GM19438 (cell line): ENCODE results near the gene MAP6.

Source experiments
- ATAC-seq: cut with Tn5 transposase; IDR thresholded peaks from one replicate; pipeline ENCODE4 v1.9.1; 2021; ENCODE audit warnings: low read depth; ENCODE audit not compliant: unreplicated experiment

Gene MAP6

DNA sequence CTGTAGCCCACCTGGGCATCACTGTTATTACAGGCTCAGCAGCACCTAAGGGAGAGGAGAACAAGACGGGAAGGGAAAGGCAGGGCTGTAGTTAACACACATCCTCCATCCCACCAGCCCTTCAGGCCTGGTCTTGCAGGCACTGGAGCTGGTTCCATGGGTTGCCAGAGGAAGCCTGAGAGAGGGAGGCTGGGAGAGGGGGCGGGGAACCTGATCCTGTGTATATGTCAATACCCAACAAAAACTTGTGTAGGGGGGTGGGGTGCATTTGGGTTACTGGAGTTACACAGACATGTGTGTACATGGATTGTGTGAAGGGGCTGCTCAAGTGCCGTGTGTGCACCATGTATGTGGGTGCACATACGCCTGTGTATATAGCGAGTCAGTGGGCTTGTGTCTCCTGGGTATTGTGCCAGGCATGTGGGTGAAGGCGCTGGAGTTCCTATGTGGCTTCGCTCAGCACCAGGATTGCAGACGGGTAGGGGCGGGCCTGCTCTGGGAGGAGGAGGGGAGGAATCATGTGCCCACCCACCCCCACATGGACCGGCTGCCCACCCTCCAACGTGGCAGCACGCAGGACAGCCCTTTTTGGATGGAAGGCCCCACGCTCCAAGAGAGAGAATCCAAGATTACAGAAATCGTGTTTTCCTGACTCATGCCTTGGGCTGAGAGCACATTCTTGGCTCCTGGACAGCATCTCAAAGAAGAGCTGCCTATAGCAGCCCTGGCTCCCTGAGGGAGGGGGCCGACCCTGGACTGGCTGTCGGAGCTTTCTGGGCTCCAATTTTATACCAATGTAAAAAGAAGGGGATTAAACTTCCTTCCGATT, 111.0 kb downstream of the MAP6 start:
- ATAC-seq, result no peak

DNA sequence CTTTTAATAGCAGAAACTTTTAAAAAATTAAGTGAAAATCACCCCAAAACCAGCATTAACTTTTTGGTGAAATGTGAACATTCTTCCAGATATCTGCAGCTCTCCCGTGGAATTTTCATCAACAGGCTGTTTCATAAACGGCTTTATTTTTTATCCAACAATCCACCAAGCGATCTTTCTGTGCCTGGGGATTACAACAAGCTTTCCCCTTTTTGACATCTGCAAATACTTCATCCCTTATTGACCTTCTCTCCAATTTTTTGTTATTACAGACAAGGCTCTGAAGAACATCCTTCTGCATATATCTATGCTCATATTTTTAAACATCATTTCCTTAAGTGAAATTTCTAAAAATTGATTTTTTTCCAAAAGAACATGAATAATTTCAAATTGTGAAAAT, 112.6 kb downstream of the MAP6 start:
- ATAC-seq, result no peak

GRCh38 chr11:75555079-75555811, 113.6 kb downstream of the MAP6 start:
- no peak for ATAC-seq

GRCh38 chr11:75554258-75555022, 114.4 kb downstream of the MAP6 start:
- no peak for ATAC-seq

DNA sequence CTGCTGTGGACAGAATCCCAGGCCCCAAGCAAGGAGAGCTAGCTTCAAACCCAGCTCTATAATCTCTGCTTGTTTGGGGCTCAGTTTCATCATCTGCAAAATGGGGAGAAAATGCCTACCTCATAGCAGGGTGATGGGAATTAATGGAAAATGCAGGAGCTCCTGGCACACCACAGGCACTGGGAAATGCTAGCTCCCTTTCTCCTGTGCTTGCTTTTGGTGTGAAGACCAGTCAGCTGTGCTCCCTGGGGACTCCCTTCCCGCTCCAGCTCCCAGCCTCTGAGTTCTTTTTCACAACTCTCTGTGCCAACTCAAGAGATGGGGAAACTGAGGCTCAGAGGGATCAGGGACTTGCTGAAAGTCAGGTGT, 115.0 kb downstream of the MAP6 start:
- no peak for ATAC-seq

DNA sequence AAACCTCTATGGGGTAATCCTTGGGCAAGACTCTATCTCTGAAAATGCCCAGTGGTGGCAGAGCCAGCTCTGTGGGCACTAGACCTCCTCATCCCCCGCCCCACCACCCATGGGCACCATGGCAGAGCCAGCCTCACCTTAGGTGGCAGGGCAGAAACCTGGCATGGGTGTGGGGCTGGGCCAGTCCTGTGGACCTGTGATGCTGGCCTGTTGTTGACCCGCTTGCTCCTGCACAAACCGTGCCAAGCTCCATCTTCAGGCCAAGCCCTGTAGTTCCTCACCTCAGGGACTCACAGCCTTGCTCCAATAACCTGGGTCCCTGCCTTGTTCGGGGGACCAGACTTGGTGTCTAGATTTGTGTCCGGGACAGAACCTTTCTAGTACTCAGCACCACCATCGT, 115.7 kb downstream of the MAP6 start:
- no peak for ATAC-seq

- ATAC-seq, result no peak
Observed at GRCh38 chr11:75549370-75549958, 119.4 kb downstream of the MAP6 start.

DNA sequence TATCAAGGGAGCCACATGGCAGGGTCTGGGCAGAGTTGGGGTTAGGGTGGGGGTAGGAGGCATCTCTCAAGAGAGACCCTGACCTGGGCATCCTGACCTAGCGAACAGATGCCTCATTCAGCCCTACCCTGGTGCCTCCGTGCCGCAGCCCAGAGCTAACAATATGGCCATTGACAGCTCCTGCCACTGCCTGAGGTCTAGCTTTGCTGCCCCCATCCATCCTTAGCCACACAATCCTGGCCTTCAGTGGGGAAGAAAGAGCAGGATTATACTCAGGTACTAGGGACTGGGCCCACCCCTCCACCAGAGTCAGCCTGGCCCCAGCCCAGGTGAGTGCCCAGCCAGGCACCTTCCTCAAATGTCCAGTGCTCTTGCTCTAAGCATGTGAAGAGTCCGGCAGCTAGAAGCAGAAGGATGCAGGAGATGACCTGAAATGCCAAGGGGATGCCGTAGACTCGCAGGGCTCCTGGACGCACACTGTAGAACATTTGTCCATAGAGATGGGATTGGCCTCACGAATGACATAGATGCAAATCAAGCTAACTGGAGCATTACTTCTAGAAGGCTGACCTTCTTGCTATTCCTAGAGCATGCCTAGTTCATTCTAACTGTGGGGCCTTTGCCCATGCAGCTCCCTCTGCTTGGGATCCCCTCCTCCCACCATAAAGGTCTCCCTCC, 120.1 kb downstream of the MAP6 start:
- ATAC-seq, result no peak

DNA sequence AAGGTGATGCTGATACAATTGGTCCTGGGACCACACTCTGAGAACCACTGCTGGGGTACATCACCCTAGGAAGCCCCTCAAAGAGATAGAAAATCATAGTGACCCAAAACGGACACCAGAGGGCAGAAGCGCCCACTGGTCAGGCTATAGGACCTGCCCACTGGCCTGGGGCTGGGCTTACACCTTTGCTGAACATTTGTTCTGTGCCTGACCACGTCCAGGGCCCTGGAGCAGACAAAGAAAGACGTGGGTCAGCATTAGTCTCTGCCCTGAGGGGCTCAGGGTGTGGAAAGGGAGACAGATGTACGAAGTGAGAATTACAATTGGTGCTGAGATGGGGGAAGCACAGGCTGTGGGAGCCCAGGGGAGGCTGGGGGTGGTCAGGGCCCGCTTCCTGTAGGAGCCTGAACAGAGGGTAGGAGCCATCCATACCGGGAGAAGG, 121.2 kb downstream of the MAP6 start:
- ATAC-seq, result no peak

DNA sequence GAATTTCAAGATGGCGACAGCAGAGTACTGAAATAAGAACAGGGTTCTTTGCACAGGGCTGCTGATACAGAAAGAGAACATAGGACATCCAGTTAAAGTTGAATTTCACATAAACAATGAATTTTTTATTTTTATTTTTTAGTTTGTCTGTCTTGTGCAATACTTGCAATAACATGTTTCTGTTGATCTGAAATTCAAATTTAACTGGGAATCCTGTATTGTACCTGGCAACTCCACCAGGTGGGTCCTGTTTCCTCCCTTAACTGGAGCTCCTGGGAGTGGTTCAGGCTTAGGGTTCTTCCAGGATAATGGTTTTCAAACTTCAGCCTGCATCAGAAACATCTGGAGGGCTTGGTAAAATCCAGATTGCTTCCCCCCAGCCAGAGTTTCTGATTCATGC, 121.7 kb downstream of the MAP6 start:
- no peak for ATAC-seq

DNA sequence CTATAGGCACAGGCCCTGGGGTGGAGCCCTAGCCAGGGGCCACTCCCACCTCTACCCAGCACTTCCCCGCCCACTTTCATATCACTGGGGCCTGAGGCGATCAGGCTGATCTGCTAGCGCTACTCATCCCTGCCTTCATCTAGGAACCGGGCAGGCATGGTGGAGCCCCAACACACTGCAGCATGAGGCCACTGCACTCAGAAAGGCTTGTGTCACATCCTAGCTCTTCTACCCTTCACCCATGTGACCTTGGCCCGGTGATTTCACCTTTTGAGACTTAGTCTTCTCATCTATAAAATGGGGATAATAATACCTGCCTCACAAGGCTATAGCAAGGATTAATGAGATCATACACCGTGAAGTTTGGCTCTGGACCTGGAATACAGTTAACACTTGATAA, 125.0 kb downstream of the MAP6 start:
- ATAC-seq, result no peak

DNA sequence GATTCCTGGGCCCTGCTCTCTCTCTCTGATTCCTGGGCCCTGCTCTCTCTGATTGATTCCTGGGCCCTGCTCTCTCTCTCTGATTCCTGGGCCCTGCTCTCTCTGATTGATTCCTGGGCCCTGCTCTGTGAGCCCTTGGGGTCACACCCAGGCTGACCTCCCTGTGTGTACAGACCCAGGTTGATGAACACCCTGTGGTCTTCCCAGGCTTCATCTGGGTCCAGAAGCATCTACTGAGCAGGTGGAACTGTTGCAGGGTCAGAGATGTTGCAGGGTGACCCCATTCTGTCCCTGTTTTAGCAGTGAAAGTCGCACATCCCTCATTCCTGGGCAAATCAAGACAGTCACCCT, 126.8 kb downstream of the MAP6 start:
- ATAC-seq, result no peak

DNA sequence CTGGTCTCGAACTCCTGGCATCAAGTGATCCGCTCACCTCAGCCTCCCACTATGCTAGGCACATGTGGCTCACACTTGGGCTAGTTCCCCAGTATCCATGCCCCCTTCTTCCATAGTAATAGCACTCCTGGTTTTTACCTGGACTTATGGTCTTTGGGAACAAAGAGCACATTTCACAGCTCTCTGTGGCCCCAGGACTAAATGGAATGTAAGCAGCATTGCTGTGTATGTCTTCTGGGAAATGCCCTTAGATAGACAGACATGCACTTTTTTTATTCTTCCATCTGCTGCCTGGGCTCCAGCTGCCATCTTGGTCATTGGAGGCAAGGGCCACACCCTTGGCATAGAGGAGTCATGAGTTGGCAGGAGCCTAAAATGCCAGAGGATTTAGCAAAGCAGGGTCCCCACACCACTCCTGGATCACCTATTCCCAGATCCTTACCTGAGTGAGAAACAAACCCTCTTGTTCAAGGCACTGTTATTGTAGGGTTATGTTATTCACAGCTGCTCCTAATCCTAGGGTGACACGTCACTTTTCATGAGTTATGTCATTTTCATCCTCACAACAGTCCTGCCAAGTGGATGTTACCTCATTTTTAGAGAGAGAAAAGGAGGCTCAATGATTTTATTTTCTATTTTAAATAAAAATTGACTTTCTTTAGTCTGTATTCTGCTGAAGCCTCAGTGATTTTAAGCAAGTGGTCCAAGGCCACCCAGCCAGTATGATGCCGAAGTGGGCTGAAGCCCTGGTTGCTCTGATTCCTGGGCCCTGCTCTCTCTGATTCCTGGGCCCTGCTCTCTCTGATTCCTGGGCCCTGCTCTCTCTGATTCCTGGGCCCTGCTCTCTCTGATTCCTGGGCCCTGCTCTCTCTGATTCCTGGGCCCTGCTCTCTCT, 127.4 kb downstream of the MAP6 start:
- no peak for ATAC-seq

DNA sequence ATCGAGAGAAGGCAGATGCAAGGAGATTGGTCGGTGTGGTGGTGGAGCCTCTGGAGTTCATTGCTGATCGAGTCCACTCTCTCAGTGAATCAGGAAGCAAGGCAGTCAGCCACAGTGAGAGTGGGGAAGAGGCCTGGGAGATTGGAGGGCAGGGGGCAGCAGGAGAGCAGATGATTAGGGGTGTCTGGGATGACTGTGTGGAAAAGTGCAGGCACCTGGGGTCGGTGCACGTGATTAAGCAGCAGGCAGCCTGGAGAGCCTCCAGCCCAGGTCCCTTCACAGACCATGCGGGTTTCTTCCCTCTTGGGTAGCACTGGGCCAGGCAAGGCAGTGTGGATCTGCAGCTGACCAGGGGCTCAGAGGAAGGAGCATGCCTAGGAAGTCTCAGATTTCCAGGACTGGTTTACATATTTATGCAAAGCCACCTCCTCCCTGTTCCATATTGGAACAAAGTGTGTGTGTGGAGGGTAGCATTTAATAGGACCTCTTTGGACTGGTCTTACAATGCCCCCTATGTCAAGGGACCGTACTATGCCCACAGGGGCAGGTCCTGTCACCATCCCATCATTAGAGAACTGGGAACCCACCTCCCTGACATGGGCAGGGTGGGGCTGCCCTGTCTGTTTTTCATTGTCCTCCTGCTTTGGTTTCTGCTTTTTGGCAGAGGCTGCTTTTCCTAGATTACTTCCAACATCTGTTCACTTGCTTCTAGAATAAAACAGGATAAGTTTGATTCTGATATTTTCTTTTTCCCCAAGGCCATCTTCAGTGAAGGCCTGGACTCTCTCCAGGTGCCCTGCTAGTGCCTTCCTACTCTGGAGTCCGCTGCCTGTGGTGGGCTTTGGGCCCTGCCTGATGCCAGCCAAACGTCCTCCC, 129.1 kb downstream of the MAP6 start:
- ATAC-seq, result no peak

- ATAC-seq, result no peak
Observed at GRCh38 chr11:75538150-75538942, 130.5 kb downstream of the MAP6 start.

GRCh38 chr11:75537740-75538139, 131.1 kb downstream of the MAP6 start:
- no peak for ATAC-seq
